Measurements from ENCODE around the gene ERC1. TPM values are rescaled to one million over a fixed set of nuclear protein-coding genes. Genes with fewer than 3 reads are reported as not detected.

The ERC1 gene
- polyA plus RNA-seq, 2 of the 4 experiments (the other 2 are of a cell fraction): 14.2 to 20.9 TPM

GRCh38 chr12:1502379-1502720, 511.3 kb downstream of the ERC1 start:
- 0 out of 6 replicates have a peak overlapping the region, but pooled peaks of 1 of the 2 experiments have one; percentile 8 for H3K27ac ChIP-seq
- H3K4me1 ChIP-seq: peaks cover 9% of the 10 kb centered on the region
- POLR2A ChIA-PET: no interaction called here
- CTCF ChIA-PET: interaction anchor here (1.6 kb wide), 1 partner anchor 385 kb away, joined by 4 read pairs; no protein-coding TSS in a partner anchor
- TF ChIP-seq ZFP36 (IDR thresholded peaks at IDR 0.05; ENCODE audit: borderline replicate concordance, partially characterized antibody): no peak
- TF ChIP-seq ATOH8 (CRISPR knock-in tag; IDR thresholded peaks at IDR 0.05; ENCODE audit: low read depth): no peak
- TF ChIP-seq KDM5A (IDR thresholded peaks at IDR 0.05): no peak
- TF ChIP-seq USF2 (IDR thresholded peaks at IDR 0.05): no peak
- TF ChIP-seq ZSCAN20 (CRISPR knock-in tag; IDR thresholded peaks at IDR 0.05): no peak
- TF ChIP-seq BHLHE40 (IDR thresholded peaks at IDR 0.05; ENCODE audit: low read depth, low read length): no peak
- 74% methylated on average over 6 of the region's 6 CpGs for WGBS (ENCODE audit: missing lambda C conversion rate)
- FAIRE-seq: no peak
- H3K9me3 ChIP-seq: no peaks in the 10 kb centered on the region
- H3K4me2 ChIP-seq: no peak overlapping the region
- no peak for ATAC-seq
- DNase-seq (ENCODE audit: low read depth in 1 of 2, low spot score in 1 of 2): no peak
- H3K4me3 ChIP-seq: no peak overlapping the region

GRCh38 chr12:1502831-1503230, 511.8 kb downstream of the ERC1 start:
- no peak overlapping the region for H3K4me3 ChIP-seq
- DNase-seq (ENCODE audit: low read depth in 1 of 2, low spot score in 1 of 2) (no peak), ATAC-seq (peak; percentile 64 to 78; a peak in 5 of 6 replicates), FAIRE-seq (no peak)
- POLR2A ChIA-PET: no interaction called here
- CTCF ChIA-PET: interaction anchor here (1.3 to 1.6 kb wide), 2 partner anchors 27 to 385 kb away, joined by 3 to 4 read pairs; no protein-coding TSS in a partner anchor
- 75% methylated on average over 13 of the region's 13 CpGs for WGBS (ENCODE audit: missing lambda C conversion rate)
- no peak overlapping the region for H3K27ac ChIP-seq
- peaks cover 9% of the 10 kb centered on the region for H3K4me1 ChIP-seq
- H3K9me3 ChIP-seq: no peaks in the 10 kb centered on the region
- H3K4me2 ChIP-seq: no peak overlapping the region
- TF ChIP-seq BHLHE40 (IDR thresholded peaks at IDR 0.05; ENCODE audit: low read depth, low read length) (no peak), EHF (CRISPR knock-in tag; IDR thresholded peaks at IDR 0.05) (no peak), RCOR1 (IDR thresholded peaks at IDR 0.05; ENCODE audit: low read depth, low read length) (no peak), RARB (CRISPR knock-in tag; IDR thresholded peaks at IDR 0.05) (no peak), CTCF (IDR thresholded peaks at IDR 0.05) (no peak), RAD21 (conservative IDR thresholded peaks at IDR 0.05 in 1 of 2, IDR thresholded peaks at IDR 0.05 in 1 of 2) (no peak), RNF2 (IDR thresholded peaks at IDR 0.05; ENCODE audit: borderline replicate concordance, low read depth) (no peak), GATA3 (IDR thresholded peaks at IDR 0.05; ENCODE audit: borderline replicate concordance) (no peak), CHD4 (IDR thresholded peaks at IDR 0.05; ENCODE audit: borderline replicate concordance) (no peak)

GRCh38 chr12:1503281-1503711, 512.3 kb downstream of the ERC1 start:
- no peak for FAIRE-seq
- Histone ChIP-seq H3K9me3 (no peaks in the 10 kb centered on the region), H3K4me2 (no peak overlapping the region), H3K4me3 (no peak overlapping the region), H3K27ac (no peak overlapping the region), H3K4me1 (peaks cover 9% of the 10 kb centered on the region)
- TF ChIP-seq CTCF (IDR thresholded peaks at IDR 0.05) (no peak), KDM1A (IDR thresholded peaks at IDR 0.05; ENCODE audit: low read depth) (no peak), NR3C1 (IDR thresholded peaks at IDR 0.05) (no peak)
- CTCF ChIA-PET: interaction anchor here (1.3 to 1.6 kb wide), 2 partner anchors 28 to 386 kb away, joined by 3 to 4 read pairs; no protein-coding TSS in a partner anchor
- no peak for DNase-seq (ENCODE audit: low read depth in 1 of 2, low spot score in 1 of 2)
- POLR2A ChIA-PET: no interaction called here
- ATAC-seq: no peak; a peak in 1 of 6 replicates
- 87% methylated on average over 22 of the region's 22 CpGs for WGBS (ENCODE audit: missing lambda C conversion rate)
